ENCODE results near the gene PPP4R4.

DNA sequence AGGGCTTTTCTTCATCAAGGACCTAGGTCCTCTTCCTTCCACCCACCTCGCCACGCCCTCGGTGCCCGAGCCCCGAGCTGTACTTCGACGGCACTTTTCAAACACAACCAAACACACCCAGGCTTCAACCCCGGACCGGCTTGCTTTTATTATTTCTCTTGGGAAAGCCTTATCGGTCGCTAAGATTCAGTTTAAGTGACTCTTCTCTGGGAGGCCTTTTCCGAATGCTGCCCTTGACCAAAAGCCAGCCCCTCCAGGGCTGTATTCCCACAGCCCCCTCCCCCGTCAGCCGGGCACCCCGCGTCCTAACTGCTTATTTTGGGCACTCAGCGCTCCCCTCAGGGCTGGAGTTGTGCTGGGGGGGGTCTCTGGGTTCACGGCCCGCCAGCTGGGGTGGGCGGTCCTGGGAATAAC is 644 bp upstream of the PPP4R4 start:
- no peak for TF ChIP-seq CTCF (IDR thresholded peaks at IDR 0.05)
- peak in 1 of 4 donors; percentile 33 for TF ChIP-seq POLR2A (IDR thresholded peaks at IDR 0.05)
- TF ChIP-seq POLR2AphosphoS5 (IDR thresholded peaks at IDR 0.05) = no peak
- no peak for TF ChIP-seq EP300 (IDR thresholded peaks at IDR 0.05)

All from upper lobe of left lung (tissue), 4 donors.